ENCODE data around the gene GJC2. TPM values are rescaled to one million over a fixed set of nuclear protein-coding genes. Genes with fewer than 3 reads are reported as not detected.

Gene GJC2
- total RNA-seq, 1 experiment from 2014 or later: 18.5 TPM

DNA sequence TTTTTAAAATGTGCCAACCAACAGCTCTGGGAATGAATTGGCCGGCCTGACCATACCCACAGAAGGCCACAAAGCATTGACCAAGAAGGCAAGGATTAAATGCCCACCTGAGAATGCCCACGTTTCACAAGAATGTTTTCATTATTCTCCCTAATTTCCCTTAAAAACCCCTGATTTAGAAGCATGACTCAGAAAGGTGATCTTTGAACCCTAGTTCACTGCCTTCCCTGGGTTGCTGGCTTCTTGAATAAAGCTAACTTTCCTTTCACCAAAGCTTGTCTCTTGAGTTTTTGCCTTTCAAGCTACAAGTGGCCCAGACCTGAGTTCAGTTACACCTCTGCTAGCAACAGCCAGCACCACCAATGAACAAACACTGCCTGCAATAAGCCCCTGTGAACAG lies 26.2 kb upstream of the GJC2 start:
- Mint-ChIP-seq H3K4me3 (ENCODE audit: unreplicated experiment) (no peak overlapping the region), H3K27ac (ENCODE audit: low read depth, unreplicated experiment) (no peak overlapping the region), H3K36me3 (ENCODE audit: insufficient read depth, unreplicated experiment) (no peaks in the 10 kb centered on the region), H3K9me3 (ENCODE audit: unreplicated experiment) (no peaks in the 10 kb centered on the region), H3K4me1 (ENCODE audit: insufficient read depth, unreplicated experiment) (no peaks in the 10 kb centered on the region), H3K27me3 (ENCODE audit: insufficient read depth, unreplicated experiment) (no peaks in the 10 kb centered on the region)
- CTCF ChIA-PET: interaction anchor here (0.6 to 6.2 kb wide), 5 partner anchors 8 to 377 kb away, joined by 3 to 62 read pairs (median 4); no protein-coding TSS in a partner anchor
- POLR2A ChIA-PET: interaction anchor here (1.0 to 6.9 kb wide), 6 partner anchors 9 to 124 kb away, joined by 3 to 84 read pairs (median 4); partner anchors contain the start of gene MRPL55
- intact Hi-C loops (cut with micrococcal nuclease): no loop called here
- TF ChIP-seq, protein P1, sequence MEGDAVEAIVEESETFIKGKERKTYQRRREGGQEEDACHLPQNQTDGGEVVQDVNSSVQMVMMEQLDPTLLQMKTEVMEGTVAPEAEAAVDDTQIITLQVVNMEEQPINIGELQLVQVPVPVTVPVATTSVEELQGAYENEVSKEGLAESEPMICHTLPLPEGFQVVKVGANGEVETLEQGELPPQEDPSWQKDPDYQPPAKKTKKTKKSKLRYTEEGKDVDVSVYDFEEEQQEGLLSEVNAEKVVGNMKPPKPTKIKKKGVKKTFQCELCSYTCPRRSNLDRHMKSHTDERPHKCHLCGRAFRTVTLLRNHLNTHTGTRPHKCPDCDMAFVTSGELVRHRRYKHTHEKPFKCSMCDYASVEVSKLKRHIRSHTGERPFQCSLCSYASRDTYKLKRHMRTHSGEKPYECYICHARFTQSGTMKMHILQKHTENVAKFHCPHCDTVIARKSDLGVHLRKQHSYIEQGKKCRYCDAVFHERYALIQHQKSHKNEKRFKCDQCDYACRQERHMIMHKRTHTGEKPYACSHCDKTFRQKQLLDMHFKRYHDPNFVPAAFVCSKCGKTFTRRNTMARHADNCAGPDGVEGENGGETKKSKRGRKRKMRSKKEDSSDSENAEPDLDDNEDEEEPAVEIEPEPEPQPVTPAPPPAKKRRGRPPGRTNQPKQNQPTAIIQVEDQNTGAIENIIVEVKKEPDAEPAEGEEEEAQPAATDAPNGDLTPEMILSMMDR (IDR thresholded peaks at IDR 0.05; ENCODE audit: unreplicated experiment): no peak
- no peak for DNase-seq (ENCODE audit: unreplicated experiment)
- BruUV-seq (replicated peaks): no TSS peak

DNA sequence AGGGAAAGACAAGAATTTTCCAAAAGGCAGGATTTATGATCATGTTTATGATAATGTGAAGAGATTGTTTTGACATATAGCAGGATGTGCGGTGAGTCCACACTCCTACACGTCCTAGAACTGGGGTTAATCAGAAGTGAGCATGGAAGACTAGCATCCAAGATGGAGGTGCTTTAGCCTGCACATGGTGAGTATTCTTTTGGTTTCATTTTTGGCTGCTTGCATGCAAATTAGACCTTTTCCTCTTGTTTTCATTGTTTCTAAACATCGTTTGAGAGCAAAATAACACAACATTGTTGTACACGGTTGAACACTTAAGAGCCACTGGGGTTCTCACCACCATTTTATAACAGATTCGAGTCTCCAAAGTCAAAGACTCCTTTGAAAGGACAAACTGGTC lies 24.5 kb upstream of the GJC2 start:
- no peak overlapping the region for H3K4me3 Mint-ChIP-seq (ENCODE audit: unreplicated experiment)
- ChIA-PET CTCF (interaction anchor here (0.6 to 2.6 kb wide), 5 partner anchors 11 to 126 kb away, joined by 3 to 11 read pairs (median 6); no protein-coding TSS in a partner anchor), POLR2A (interaction anchor here (0.6 to 1.5 kb wide), 3 partner anchors 15 to 562 kb away, joined by 3 to 4 read pairs (median 4); partner anchors contain the start of genes GUK1 and WNT9A)
- intact Hi-C loops (cut with micrococcal nuclease): no loop called here
- no peaks in the 10 kb centered on the region for H3K36me3 Mint-ChIP-seq (ENCODE audit: insufficient read depth, unreplicated experiment)
- no peaks in the 10 kb centered on the region for H3K4me1 Mint-ChIP-seq (ENCODE audit: insufficient read depth, unreplicated experiment)
- BruUV-seq (replicated peaks): no TSS peak
- H3K27ac Mint-ChIP-seq (ENCODE audit: low read depth, unreplicated experiment): no peak overlapping the region
- H3K27me3 Mint-ChIP-seq (ENCODE audit: insufficient read depth, unreplicated experiment): no peaks in the 10 kb centered on the region
- no peak for DNase-seq (ENCODE audit: unreplicated experiment)
- no peaks in the 10 kb centered on the region for H3K9me3 Mint-ChIP-seq (ENCODE audit: unreplicated experiment)
- TF ChIP-seq, protein P1 (IDR thresholded peaks at IDR 0.05; ENCODE audit: unreplicated experiment): no peak

DNA sequence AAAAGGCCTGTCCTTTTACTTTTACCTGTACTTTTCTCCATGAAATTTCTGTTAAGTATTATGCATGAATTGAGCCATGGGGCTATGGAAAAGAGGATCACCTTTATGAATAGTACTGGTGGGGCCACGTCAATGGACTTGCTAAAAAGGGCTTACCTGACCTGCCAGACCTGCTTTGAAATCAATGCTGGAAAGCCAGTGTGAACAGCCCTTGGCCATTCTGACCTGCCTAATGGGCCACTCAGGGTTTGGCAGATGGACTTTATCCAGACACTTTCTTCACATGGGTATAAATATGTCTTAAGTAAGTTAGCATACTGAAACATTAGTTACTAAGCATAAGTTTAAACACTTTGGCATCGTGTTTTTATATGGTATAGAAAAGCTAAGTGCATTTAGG lies 18.0 kb upstream of the GJC2 start:
- Mint-ChIP-seq H3K36me3 (ENCODE audit: insufficient read depth, unreplicated experiment) (no peaks in the 10 kb centered on the region), H3K4me3 (ENCODE audit: unreplicated experiment) (no peak overlapping the region), H3K4me1 (ENCODE audit: insufficient read depth, unreplicated experiment) (peaks cover 10% of the 10 kb centered on the region), H3K9me3 (ENCODE audit: unreplicated experiment) (no peaks in the 10 kb centered on the region), H3K27ac (ENCODE audit: low read depth, unreplicated experiment) (no peak overlapping the region), H3K27me3 (ENCODE audit: insufficient read depth, unreplicated experiment) (peaks cover 18% of the 10 kb centered on the region)
- no TSS peak for BruUV-seq (replicated peaks)
- POLR2A ChIA-PET: interaction anchor here (0.7 to 5.5 kb wide), 15 partner anchors 9 to 838 kb away, joined by 3 to 56 read pairs (median 7); partner anchors contain the start of genes ARF1, GUK1, IBA57 and MRPL55
- intact Hi-C loops (cut with micrococcal nuclease): loop anchor here (1.0 to 2.0 kb wide), 9 partner anchors 35 to 651 kb away; a partner anchor contains a TSS
- DNase-seq (ENCODE audit: unreplicated experiment): no peak
- TF ChIP-seq, protein P1 (IDR thresholded peaks at IDR 0.05; ENCODE audit: unreplicated experiment): no peak
- CTCF ChIA-PET: interaction anchor here (1.1 to 4.7 kb wide), 16 partner anchors 9 to 383 kb away, joined by 3 to 62 read pairs (median 15); partner anchors contain the start of genes GUK1, IBA57 and MRPL55

DNA sequence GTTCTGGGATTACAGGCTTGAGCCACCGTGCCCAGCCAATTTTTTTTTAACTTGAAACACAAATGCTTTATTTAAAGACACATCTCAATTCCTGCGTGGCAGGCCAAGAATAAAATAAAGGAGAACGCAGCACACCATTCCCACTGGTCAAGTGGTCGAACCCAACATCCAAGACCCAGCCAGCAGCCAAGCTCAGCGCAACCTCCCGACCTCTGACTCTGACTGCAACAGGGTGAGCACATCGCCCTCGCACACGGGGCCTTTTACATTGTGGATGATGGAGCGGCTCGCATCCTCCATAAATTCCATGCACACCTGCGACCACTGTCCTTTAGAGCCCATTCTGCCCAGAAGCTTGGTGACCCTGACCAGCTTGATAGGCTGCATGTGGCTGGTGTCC lies 15.1 kb upstream of the GJC2 start:
- ChIA-PET POLR2A (interaction anchor here (0.6 to 1.6 kb wide), 3 partner anchors 25 to 408 kb away, joined by 3 to 8 read pairs (median 4); partner anchors contain the start of gene IBA57), CTCF (interaction anchor here (0.7 to 1.3 kb wide), 2 partner anchors 130 to 373 kb away, joined by 3 to 4 read pairs; no protein-coding TSS in a partner anchor)
- no TSS peak for BruUV-seq (replicated peaks)
- Mint-ChIP-seq H3K9me3 (ENCODE audit: unreplicated experiment) (no peaks in the 10 kb centered on the region), H3K4me1 (ENCODE audit: insufficient read depth, unreplicated experiment) (peaks cover 10% of the 10 kb centered on the region), H3K27ac (ENCODE audit: low read depth, unreplicated experiment) (no peak overlapping the region), H3K27me3 (ENCODE audit: insufficient read depth, unreplicated experiment) (peaks cover 30% of the 10 kb centered on the region), H3K4me3 (ENCODE audit: unreplicated experiment) (no peak overlapping the region), H3K36me3 (ENCODE audit: insufficient read depth, unreplicated experiment) (no peaks in the 10 kb centered on the region)
- TF ChIP-seq, protein P1 (IDR thresholded peaks at IDR 0.05; ENCODE audit: unreplicated experiment): no peak
- intact Hi-C loops (cut with micrococcal nuclease): no loop called here
- DNase-seq (ENCODE audit: unreplicated experiment): no peak
